Measurements from ENCODE around the gene POLR2E. TPM values are rescaled to one million over a fixed set of nuclear protein-coding genes. Genes with fewer than 3 reads are reported as not detected.

Gene POLR2E
- total and polyA plus RNA-seq, 2 of the 13 experiments (the other 11 are each of a cell fraction or from before 2014, with no cell fraction given): 140 to 272 TPM

GRCh38 chr19:1104311-1105007 lies 9.3 kb upstream of the POLR2E start (continued):
- TF ChIP-seq ZNF253 (CRISPR knock-in tag; IDR thresholded peaks at IDR 0.05; ENCODE audit: borderline replicate concordance) (no peak), ARNT (IDR thresholded peaks at IDR 0.05) (no peak), MED8 (CRISPR knock-in tag; IDR thresholded peaks at IDR 0.05; ENCODE audit: insufficient replicate concordance) (peak; percentile 1), PRPF4 (IDR thresholded peaks at IDR 0.05; ENCODE audit: low read depth, low read length, poor library complexity, severe bottlenecking) (no peak), PITX1 (CRISPR knock-in tag; IDR thresholded peaks at IDR 0.05) (no peak; the same call in 1 of the 2 replicates), ZNF101 (CRISPR knock-in tag; IDR thresholded peaks at IDR 0.05; ENCODE audit: borderline replicate concordance, low read depth) (no peak), POLR2A (IDR thresholded peaks at IDR 0.05; ENCODE audit: insufficient read depth in 1 of 2, low read depth in 2 of 2, low read length in 2 of 2) (0 out of 4 replicates have a peak, but pooled peaks of 1 of the 2 experiments have one; percentile 24), CAMTA2 (CRISPR knock-in tag; IDR thresholded peaks at IDR 0.05; ENCODE audit: borderline replicate concordance) (no peak; the same call in none of the 2 replicates), HDAC2 (CRISPR knock-in tag; IDR thresholded peaks at IDR 0.05) (no peak), SRF (IDR thresholded peaks at IDR 0.05; ENCODE audit: low read depth, low read length) (no peak), ZNF263 (CRISPR knock-in tag; IDR thresholded peaks at IDR 0.05) (no peak), ASH2L (IDR thresholded peaks at IDR 0.05; ENCODE audit: insufficient read length, low read depth, low read length) (no peak), BRF2 (CRISPR knock-in tag; IDR thresholded peaks at IDR 0.05) (0 out of 2 replicates have a peak, but pooled peaks have one; percentile 8), SMARCC2 (IDR thresholded peaks at IDR 0.05) (no peak), ZFP36 (IDR thresholded peaks at IDR 0.05; ENCODE audit: borderline replicate concordance, low read depth, low read length, partially characterized antibody) (no peak), FOXA1 (IDR thresholded peaks at IDR 0.05) (no peak), FOXA1 (CRISPR knock-in tag; IDR thresholded peaks at IDR 0.05) (no peak), ZNF800 (CRISPR knock-in tag; IDR thresholded peaks at IDR 0.05) (no peak), ZBTB33 (CRISPR knock-in tag; IDR thresholded peaks at IDR 0.05) (no peak), ZNF430 (CRISPR knock-in tag; IDR thresholded peaks at IDR 0.05) (0 out of 2 replicates have a peak, but pooled peaks have one; percentile 6), ZNF121 (CRISPR knock-in tag; IDR thresholded peaks at IDR 0.05) (no peak), HDAC1 (CRISPR knock-in tag; IDR thresholded peaks at IDR 0.05) (peak; percentile 63; the same call in 1 of the 2 replicates), ETV5 (CRISPR knock-in tag; IDR thresholded peaks at IDR 0.05; ENCODE audit: borderline replicate concordance) (no peak), ZBTB21 (CRISPR knock-in tag; IDR thresholded peaks at IDR 0.05) (no peak), NFRKB (IDR thresholded peaks at IDR 0.05) (no peak), ZNF350 (CRISPR knock-in tag; IDR thresholded peaks at IDR 0.05; ENCODE audit: borderline replicate concordance, low read depth) (no peak), CEBPG (CRISPR knock-in tag; IDR thresholded peaks at IDR 0.05) (no peak)
